Erythroblast (primary cell): ENCODE data around the gene SNAP29.

Source experiments
- GATA1 ChIP-seq: IDR thresholded peaks from 2 replicates; pipeline ENCODE4 v1.6.1; 2011; ENCODE audit warnings: low read depth, mild to moderate bottlenecking, control low read depth, low read length, moderate library complexity
- POLR2A ChIP-seq: IDR thresholded peaks from 2 replicates; pipeline ENCODE4 v1.6.1; 2011; ENCODE audit warnings: mild to moderate bottlenecking, low read length

DNA sequence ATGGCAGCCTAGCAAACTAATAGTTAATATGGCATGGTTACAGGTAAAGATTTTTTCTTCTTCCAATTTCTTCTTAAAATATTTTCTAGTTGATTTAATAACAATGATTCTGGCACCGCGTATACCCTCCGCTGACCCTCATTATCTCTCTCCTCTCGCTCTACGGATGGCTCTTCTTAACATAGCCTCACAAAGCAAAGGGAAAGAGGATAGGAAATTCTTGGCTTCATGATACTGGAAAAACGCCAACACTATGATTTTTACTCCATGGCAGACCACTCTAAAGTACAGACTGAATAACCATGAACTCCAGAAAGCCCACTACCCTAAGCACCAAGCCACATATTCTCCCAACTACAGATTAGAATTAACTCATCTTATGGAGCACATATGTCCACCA lies 6.3 kb upstream of the SNAP29 start:
- no peak for TF ChIP-seq POLR2A
- TF ChIP-seq GATA1, result no peak
